Measurements from ENCODE around the gene SGF29.
A peak's percentile ranks its signal among the peaks of the same experiment; 100 is the strongest.
"Not testable (repeated sequence)": the region's sequence is repeated elsewhere in the genome, so short reads cannot be mapped to it uniquely, and the experiment has no call there.

The SGF29 gene
- 4.0 to 15.9 (median 6.2) reads per million in 17 experiments for total RNA-seq

- peak; percentile 97 to 98 (median 98) for DNase-seq
These were observed at the start of gene SGF29 for GRCh38 chr16:28553776-28554633. SGF29 (plus strand) TSS chr16:28553920; CDS start chr16:28581070, 27,150 bp downstream.

GRCh38 chr16:28504707-28505404 lies 48.9 kb upstream of the SGF29 start:
- no peak for DNase-seq

- DNase-seq = peak in 2 of 4 experiments; percentile 25 to 37
These were observed 48.1 kb upstream of the SGF29 start for GRCh38 chr16:28505489-28506137.

GRCh38 chr16:28511031-28511430 lies 42.7 kb upstream of the SGF29 start:
- DNase-seq = no peak

GRCh38 chr16:28511801-28512789 lies 41.6 kb upstream of the SGF29 start:
- no peak for DNase-seq

GRCh38 chr16:28513484-28514181 lies 40.1 kb upstream of the SGF29 start:
- DNase-seq = no peak

- no peak for DNase-seq
These were observed 39.5 kb upstream of the SGF29 start for GRCh38 chr16:28514246-28514645.

- DNase-seq = no peak
These were observed 33.0 kb upstream of the SGF29 start for GRCh38 chr16:28520672-28521071.

GRCh38 chr16:28521436-28521835 lies 32.3 kb upstream of the SGF29 start:
- DNase-seq = no peak

GRCh38 chr16:28522792-28523191 lies 30.9 kb upstream of the SGF29 start:
- no peak for DNase-seq

GRCh38 chr16:28524681-28525171 lies 29.0 kb upstream of the SGF29 start:
- peak in 3 of 4 experiments; percentile 31 to 59 (median 51) for DNase-seq

GRCh38 chr16:28526201-28527099 lies 27.3 kb upstream of the SGF29 start:
- DNase-seq = no peak

GRCh38 chr16:28527100-28527785 lies 26.5 kb upstream of the SGF29 start:
- DNase-seq = not testable (repeated sequence)

GRCh38 chr16:28527985-28528384 lies 25.7 kb upstream of the SGF29 start:
- DNase-seq = no peak

- DNase-seq = no peak
These were observed 25.3 kb upstream of the SGF29 start for GRCh38 chr16:28528463-28528867.

- no peak for DNase-seq
These were observed 24.6 kb upstream of the SGF29 start for GRCh38 chr16:28529124-28529523.

GRCh38 chr16:28531777-28532744 lies 21.7 kb upstream of the SGF29 start:
- DNase-seq = peak; percentile 42 to 75 (median 70)

All from suppressor macrophage (primary cell).